ENCODE results near the gene SND1.

- TF ChIP-seq CTCF (IDR thresholded peaks at IDR 0.05) (no peak), POLR2A (IDR thresholded peaks at IDR 0.05) (no peak), EP300 (IDR thresholded peaks at IDR 0.05) (no peak)
These were observed 405.9 kb downstream of the SND1 start for GRCh38 chr7:128057909-128058308.
